Gastrocnemius medialis (tissue), 4 donors: Measurements from ENCODE around the gene MBD5.

Experiments used
- POLR2A ChIP-seq, 2 donors: fragments of 450-650 bp; IDR thresholded peaks; one replicate each; pipeline ENCODE4 v1.6.1; 2017; ENCODE audit warnings: antibody characterized with exemption in 2 of 2, mild to moderate bottlenecking in 2 of 2, moderate library complexity in 2 of 2
- TF ChIP-seq, protein P1 (sequence below), 5 experiments: fragments of 450-650 bp in 3 of 5; fragments of 200-600 bp in 2 of 5; sonication (generic) in 2 of 5; IDR thresholded peaks in 4 of 5; conservative IDR thresholded peaks in 1 of 5; 1 replicate in 4 of 5; 2 replicates in 1 of 5; pipeline ENCODE4 v1.5.1; 2016 to 2019; ENCODE audit warnings: antibody characterized with exemption in 5 of 5, mild to moderate bottlenecking in 3 of 5, moderate library complexity in 3 of 5

DNA sequence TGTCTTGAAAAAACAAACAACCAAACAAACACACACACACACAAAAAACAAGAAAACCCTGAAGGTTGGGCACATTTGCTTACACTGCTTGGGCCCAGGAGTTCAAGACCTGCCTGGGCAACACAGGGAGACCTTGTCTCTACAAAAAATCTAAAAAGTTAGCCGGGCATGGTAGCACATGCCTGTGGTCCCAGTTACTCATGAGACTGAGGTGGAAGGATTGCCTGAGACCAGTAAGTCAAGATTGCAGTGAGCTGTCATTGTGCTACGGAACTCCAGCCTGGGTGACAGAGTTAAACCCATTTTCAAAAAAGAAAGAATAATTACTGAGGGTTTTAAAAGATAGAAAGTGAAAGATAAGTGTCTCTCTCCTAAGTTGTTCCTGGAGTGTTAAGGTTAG, 103.4 kb downstream of the MBD5 start:
- TF ChIP-seq, protein P1, sequence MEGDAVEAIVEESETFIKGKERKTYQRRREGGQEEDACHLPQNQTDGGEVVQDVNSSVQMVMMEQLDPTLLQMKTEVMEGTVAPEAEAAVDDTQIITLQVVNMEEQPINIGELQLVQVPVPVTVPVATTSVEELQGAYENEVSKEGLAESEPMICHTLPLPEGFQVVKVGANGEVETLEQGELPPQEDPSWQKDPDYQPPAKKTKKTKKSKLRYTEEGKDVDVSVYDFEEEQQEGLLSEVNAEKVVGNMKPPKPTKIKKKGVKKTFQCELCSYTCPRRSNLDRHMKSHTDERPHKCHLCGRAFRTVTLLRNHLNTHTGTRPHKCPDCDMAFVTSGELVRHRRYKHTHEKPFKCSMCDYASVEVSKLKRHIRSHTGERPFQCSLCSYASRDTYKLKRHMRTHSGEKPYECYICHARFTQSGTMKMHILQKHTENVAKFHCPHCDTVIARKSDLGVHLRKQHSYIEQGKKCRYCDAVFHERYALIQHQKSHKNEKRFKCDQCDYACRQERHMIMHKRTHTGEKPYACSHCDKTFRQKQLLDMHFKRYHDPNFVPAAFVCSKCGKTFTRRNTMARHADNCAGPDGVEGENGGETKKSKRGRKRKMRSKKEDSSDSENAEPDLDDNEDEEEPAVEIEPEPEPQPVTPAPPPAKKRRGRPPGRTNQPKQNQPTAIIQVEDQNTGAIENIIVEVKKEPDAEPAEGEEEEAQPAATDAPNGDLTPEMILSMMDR (IDR thresholded peaks at IDR 0.05 in 4 of 5, conservative IDR thresholded peaks at IDR 0.05 in 1 of 5), result no peak
- TF ChIP-seq POLR2A (IDR thresholded peaks at IDR 0.05), result no peak
